Kidney (tissue), 14 donors: ENCODE measurements around the gene ARRDC4. TPM values are rescaled to one million over a fixed set of nuclear protein-coding genes. Genes with fewer than 3 reads are reported as not detected.

Source experiments
- DNase-seq, 5 donors: peaks; one replicate each; pipeline ENCODE4 v3.0.0-alpha.2; 2013 to 2020
- FAIRE-seq: peaks from 2 replicates; lab custom pipeline; 2012; peaks lifted over from hg19 to GRCh38; lab: Jason Lieb, UNC
- H3K27ac ChIP-seq, 2 donors: one replicate each; pipeline ENCODE4 v1.7.0; 2013; ENCODE audit warnings: low read depth in 2 of 2, low read length in 2 of 2, inconsistent platforms in 1 of 2
- H3K27me3 ChIP-seq: one replicate; pipeline ENCODE4 v1.7.1; 2013; ENCODE audit warnings: low read length, inconsistent platforms; ENCODE audit not compliant: control insufficient read depth, insufficient read depth
- H3K36me3 ChIP-seq, 3 donors: one replicate each; pipeline versions ENCODE4 v1.7.0 to v1.7.1; 2013; ENCODE audit warnings: low read length in 3 of 3, control low read depth in 1 of 3, inconsistent platforms in 1 of 3; ENCODE audit not compliant: insufficient read depth in 3 of 3, control insufficient read depth in 2 of 3
- H3K4me1 ChIP-seq, 3 donors: one replicate each; pipeline versions ENCODE4 v1.7.0 to v1.7.1; 2013; ENCODE audit warnings: low read length in 3 of 3, inconsistent platforms in 1 of 3, low read depth in 1 of 3; ENCODE audit not compliant: control insufficient read depth in 2 of 3, insufficient read depth in 2 of 3
- H3K4me3 ChIP-seq, 3 donors: one replicate each; pipeline versions ENCODE4 v1.7.0 to v1.8.1; 2013; ENCODE audit warnings: low read length in 3 of 3, control low read depth in 1 of 3, inconsistent platforms in 1 of 3
- H3K9ac ChIP-seq, 3 donors: one replicate each; pipeline versions ENCODE4 v1.7.0 to v1.7.1; 2013; ENCODE audit warnings: low read length in 3 of 3, control low read depth in 1 of 3, inconsistent platforms in 1 of 3
- H3K9me3 ChIP-seq, 3 donors: one replicate each; pipeline versions ENCODE4 v1.7.0 to v1.7.1; 2013; ENCODE audit warnings: low read length in 3 of 3, control low read depth in 1 of 3, inconsistent platforms in 1 of 3; ENCODE audit not compliant: control insufficient read depth in 2 of 3, insufficient read depth in 1 of 3
- intact Hi-C: fragments of 100-400 bp; cut with DNase I; formaldehyde crosslinking; loops from one replicate; pipeline ENCODE4 v1.11.1; 2022
- polyA plus RNA-seq: library from polyadenylated mRNA; stranded (reverse); fragments of 350-450 nt; fragmentation: Illumina TruSeq; extraction: RNeasy Lipid Tissue Mini Kit (QIAGEN cat#74804); gene quantifications from one replicate; pipeline ENCODE4 v1.2.3, GENCODE V29; 2014; ENCODE audit warnings: low read depth, low replicate concordance; ENCODE audit not compliant: insufficient read depth
- total RNA-seq: library from RNA; stranded (reverse); fragmentation: NEBNext Ultra II Directional; extraction: Animal tissue kit (Norgen Biotek cat#: 25700); gene quantifications from one replicate; pipeline ENCODE4 v1.2.1, GENCODE V29; 2021
- TF ChIP-seq, protein P1 (sequence below): IDR thresholded peaks from 3 replicates; pipeline ENCODE4 v1.5.1; 2012; ENCODE audit warnings: mild to moderate bottlenecking, moderate library complexity, borderline replicate concordance; ENCODE audit not compliant: insufficient read depth; ENCODE audit errors: extremely low read depth
- donor health status: control.
- donor health status: control.
- donor health status: control.
- donor health status: control.
- donor health status: control.
- donor health status: DM: yes; HTN: yes; CAD: no.
- donor health status: Normal renal cell carcinoma (clear cell type).

Gene ARRDC4
- total and polyA plus RNA-seq, 2 donors from 2014 or later: 20.9 to 48.7 TPM

DNA sequence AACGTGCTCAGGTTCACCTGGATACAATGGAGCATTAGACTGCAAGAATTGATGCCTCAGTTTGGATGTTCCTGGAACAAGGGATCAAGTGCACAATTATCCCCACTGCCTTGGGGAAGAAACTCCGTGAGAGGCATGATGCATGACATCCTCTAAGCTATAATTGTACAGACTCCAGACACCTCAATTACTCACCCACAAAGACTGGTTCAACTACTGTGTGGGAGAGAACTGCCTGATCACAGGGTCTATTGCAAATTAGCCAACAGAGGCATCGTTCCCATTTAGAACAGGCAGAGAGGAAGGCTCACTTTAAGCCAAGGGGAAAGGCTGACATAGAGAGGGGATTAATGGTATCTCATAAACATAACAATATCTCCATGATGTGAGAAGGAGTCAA, 43.5 kb downstream of the ARRDC4 start:
- Histone ChIP-seq H3K9ac (no peak overlapping the region), H3K27me3 (no peaks in the 10 kb centered on the region), H3K36me3 (peaks cover 0 to 2% (median 0%) of the 10 kb centered on the region in 3 donors), H3K4me1 (no peaks in the 10 kb centered on the region), H3K9me3 (peaks cover 0 to 4% (median 0%) of the 10 kb centered on the region in 3 donors), H3K27ac (no peak overlapping the region), H3K4me3 (no peak overlapping the region)
- no peak for DNase-seq
- no peak for FAIRE-seq
- intact Hi-C loops: no loop called here
- TF ChIP-seq, protein P1, sequence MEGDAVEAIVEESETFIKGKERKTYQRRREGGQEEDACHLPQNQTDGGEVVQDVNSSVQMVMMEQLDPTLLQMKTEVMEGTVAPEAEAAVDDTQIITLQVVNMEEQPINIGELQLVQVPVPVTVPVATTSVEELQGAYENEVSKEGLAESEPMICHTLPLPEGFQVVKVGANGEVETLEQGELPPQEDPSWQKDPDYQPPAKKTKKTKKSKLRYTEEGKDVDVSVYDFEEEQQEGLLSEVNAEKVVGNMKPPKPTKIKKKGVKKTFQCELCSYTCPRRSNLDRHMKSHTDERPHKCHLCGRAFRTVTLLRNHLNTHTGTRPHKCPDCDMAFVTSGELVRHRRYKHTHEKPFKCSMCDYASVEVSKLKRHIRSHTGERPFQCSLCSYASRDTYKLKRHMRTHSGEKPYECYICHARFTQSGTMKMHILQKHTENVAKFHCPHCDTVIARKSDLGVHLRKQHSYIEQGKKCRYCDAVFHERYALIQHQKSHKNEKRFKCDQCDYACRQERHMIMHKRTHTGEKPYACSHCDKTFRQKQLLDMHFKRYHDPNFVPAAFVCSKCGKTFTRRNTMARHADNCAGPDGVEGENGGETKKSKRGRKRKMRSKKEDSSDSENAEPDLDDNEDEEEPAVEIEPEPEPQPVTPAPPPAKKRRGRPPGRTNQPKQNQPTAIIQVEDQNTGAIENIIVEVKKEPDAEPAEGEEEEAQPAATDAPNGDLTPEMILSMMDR: no peak

DNA sequence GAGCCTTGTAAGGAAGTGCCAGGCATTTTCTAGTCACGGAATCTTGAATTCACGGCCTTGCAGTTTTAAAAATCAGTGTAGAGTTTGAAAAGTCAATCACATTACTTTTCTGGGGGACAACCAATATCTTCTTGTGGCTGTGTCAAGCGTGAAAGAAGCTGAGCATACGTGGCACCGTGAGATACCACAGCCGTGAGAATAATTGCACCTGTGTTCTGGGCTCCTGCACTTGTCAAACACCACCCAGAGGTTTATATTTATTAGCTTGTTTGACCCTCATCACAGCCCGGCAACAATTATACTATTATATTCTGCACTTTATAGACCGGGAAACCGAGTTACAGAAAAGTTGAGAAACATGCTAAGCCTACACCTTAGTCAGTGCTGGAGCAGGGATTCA, 45.2 kb downstream of the ARRDC4 start:
- TF ChIP-seq, protein P1: no peak
- FAIRE-seq (no peak), DNase-seq (no peak)
- no peak overlapping the region for H3K27ac ChIP-seq
- H3K9ac ChIP-seq: no peak overlapping the region
- no peak overlapping the region for H3K4me3 ChIP-seq
- no peaks in the 10 kb centered on the region for H3K27me3 ChIP-seq
- H3K4me1 ChIP-seq: no peaks in the 10 kb centered on the region
- H3K9me3 ChIP-seq: peaks cover 0 to 4% (median 0%) of the 10 kb centered on the region in 3 donors
- H3K36me3 ChIP-seq: peaks cover 0 to 2% (median 0%) of the 10 kb centered on the region in 3 donors
- intact Hi-C loops: no loop called here

DNA sequence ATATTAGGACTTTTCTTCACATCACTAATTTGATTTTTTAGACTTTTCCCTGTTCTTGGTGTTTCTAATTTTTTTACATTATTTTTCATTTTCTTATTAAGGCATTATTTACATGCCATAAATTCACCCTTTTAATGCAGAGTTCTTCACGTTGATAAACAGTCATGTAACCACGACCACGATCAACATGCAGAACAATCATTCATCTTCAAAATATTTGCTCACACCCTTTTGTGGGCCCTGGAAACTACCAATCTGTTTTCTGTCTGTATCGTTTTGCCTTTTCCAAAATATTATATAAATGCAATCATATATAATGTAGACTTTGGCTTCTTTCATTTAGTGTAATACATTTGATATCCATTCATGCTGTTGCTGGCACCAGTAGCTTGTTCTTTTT, 48.7 kb downstream of the ARRDC4 start:
- Histone ChIP-seq H3K9ac (no peak overlapping the region), H3K4me1 (peaks cover 0 to 2% (median 0%) of the 10 kb centered on the region in 3 donors), H3K4me3 (no peak overlapping the region), H3K36me3 (no peaks in the 10 kb centered on the region), H3K9me3 (no peaks in the 10 kb centered on the region), H3K27me3 (no peaks in the 10 kb centered on the region), H3K27ac (no peak overlapping the region)
- DNase-seq (no peak), FAIRE-seq (no peak)
- TF ChIP-seq, protein P1: no peak
- intact Hi-C loops: no loop called here

DNA sequence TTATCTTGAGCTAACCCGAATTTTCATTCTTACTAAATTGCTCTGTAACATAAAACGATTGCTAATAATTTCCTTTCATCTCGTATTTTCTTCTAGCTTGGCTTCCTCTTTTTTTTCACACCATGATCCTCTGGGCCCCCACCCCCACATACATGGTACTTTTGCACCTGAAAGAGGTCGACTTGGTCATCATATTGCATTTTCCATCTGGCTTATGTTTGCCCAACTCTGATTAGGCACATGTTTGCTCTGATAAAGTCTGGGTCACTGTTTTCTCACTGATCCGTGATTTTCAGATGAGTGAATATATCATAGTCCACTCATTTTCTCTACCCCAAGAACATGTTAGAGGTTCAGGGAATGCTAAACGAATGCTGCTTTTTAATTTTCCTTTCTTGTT, 49.5 kb downstream of the ARRDC4 start:
- DNase-seq (no peak), FAIRE-seq (no peak)
- H3K9ac ChIP-seq: no peak overlapping the region
- H3K27me3 ChIP-seq: no peaks in the 10 kb centered on the region
- peaks cover 0 to 2% (median 0%) of the 10 kb centered on the region in 3 donors for H3K4me1 ChIP-seq
- TF ChIP-seq, protein P1: no peak
- intact Hi-C loops: no loop called here
- H3K9me3 ChIP-seq: no peaks in the 10 kb centered on the region
- no peaks in the 10 kb centered on the region for H3K36me3 ChIP-seq
- no peak overlapping the region for H3K4me3 ChIP-seq
- H3K27ac ChIP-seq: no peak overlapping the region
